DOHH2 (cell line): ENCODE measurements around the gene NEURL1B.

Experiments
- H3F3A ChIP-seq: fragments of 200-600 bp; sonication (generic), shearing (Covaris generic); 2 replicates; pipeline ENCODE4 v1.6.0; 2016; ENCODE audit warnings: antibody characterized with exemption, mild to moderate bottlenecking; ENCODE audit not compliant: control insufficient read depth, insufficient read depth
- H3K27ac ChIP-seq: fragments of 200-600 bp; sonication (generic); 2 replicates; pipeline ENCODE4 v1.5.1; 2014; ENCODE audit warnings: low read depth, mild to moderate bottlenecking, low read length, moderate library complexity
- H3K27me3 ChIP-seq: fragments of 200-600 bp; sonication (generic); 2 replicates; pipeline ENCODE4 v1.6.1; 2014; ENCODE audit warnings: mild to moderate bottlenecking, low read length, mixed read lengths; ENCODE audit not compliant: control insufficient read depth
- H3K36me3 ChIP-seq: fragments of 200-600 bp; sonication (generic); 2 replicates; pipeline ENCODE4 v1.6.1; 2014; ENCODE audit warnings: mild to moderate bottlenecking, low read length, moderate library complexity, mixed read lengths; ENCODE audit not compliant: control insufficient read depth
- H3K4me1 ChIP-seq: fragments of 200-600 bp; sonication (generic); 2 replicates; pipeline ENCODE4 v1.6.1; 2014; ENCODE audit warnings: mild to moderate bottlenecking, low read length, mixed read lengths; ENCODE audit not compliant: control insufficient read depth
- H3K4me2 ChIP-seq: fragments of 200-600 bp; sonication (generic); 2 replicates; pipeline ENCODE4 v1.6.0; 2014; ENCODE audit warnings: mild to moderate bottlenecking, low read length, moderate library complexity
- H3K4me3 ChIP-seq: fragments of 200-600 bp; sonication (generic); 2 replicates; pipeline ENCODE4 v1.5.1; 2014; ENCODE audit warnings: mild to moderate bottlenecking, low read length, mixed read lengths
- H3K79me2 ChIP-seq: fragments of 200-600 bp; sonication (generic); 2 replicates; pipeline ENCODE4 v1.6.1; 2014; ENCODE audit warnings: mild to moderate bottlenecking, low read length, mixed read lengths; ENCODE audit not compliant: control insufficient read depth
- H3K9me2 ChIP-seq: fragments of 200-600 bp; sonication (generic); replicated peaks from 2 replicates; pipeline ENCODE4 v1.6.1; 2014; ENCODE audit warnings: mild to moderate bottlenecking, low read length, mixed read lengths; ENCODE audit not compliant: control insufficient read depth
- H3K9me3 ChIP-seq: fragments of 200-600 bp; sonication (generic); 2 replicates; pipeline ENCODE4 v1.6.1; 2014; ENCODE audit warnings: antibody characterized with exemption, low read length, mixed read lengths; ENCODE audit not compliant: control insufficient read depth, insufficient read depth
- H4K20me1 ChIP-seq: fragments of 200-600 bp; sonication (generic); 2 replicates; pipeline ENCODE4 v1.6.0; 2014; ENCODE audit warnings: low read depth, mild to moderate bottlenecking, antibody characterized with exemption, low read length, moderate library complexity; ENCODE audit not compliant: control insufficient read depth, insufficient read depth
- CTCF ChIP-seq: fragments of 200-600 bp; sonication (generic); IDR thresholded peaks from one replicate; pipeline ENCODE4 v1.5.1; 2014; ENCODE audit warnings: antibody characterized with exemption, mild to moderate bottlenecking, low read depth, low read length; ENCODE audit not compliant: poor library complexity, severe bottlenecking
- EZH2phosphoT487 ChIP-seq: fragments of 200-600 bp; sonication (generic); IDR thresholded peaks from 2 replicates; pipeline ENCODE4 v1.6.1; 2017; ENCODE audit warnings: borderline replicate concordance, mild to moderate bottlenecking, antibody characterized with exemption, low read length, moderate library complexity, mixed read lengths

The NEURL1B gene

DNA sequence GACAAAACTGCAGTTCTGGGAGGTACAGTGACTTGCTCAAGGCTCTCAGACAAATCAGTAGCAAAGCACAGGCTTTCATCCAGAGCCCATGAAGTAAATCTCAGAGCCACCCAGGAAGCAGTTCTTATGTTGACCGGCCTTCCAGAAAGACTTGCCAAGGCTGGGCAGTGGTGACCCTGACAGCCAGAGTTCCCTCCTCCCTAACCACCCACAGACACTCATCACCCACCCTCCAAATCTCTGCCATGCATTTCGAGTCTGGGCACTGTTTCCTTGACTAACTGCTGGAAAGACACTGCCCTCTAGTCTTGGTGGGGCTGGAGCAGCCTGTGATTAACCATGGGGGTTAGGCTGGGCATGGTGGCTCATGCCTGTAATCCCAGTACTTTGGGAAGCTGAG, 21.5 kb downstream of the NEURL1B start:
- TF ChIP-seq CTCF: no peak
- no peaks in the 10 kb centered on the region for H3K36me3 ChIP-seq
- no peaks in the 10 kb centered on the region for H3K4me1 ChIP-seq
- no peaks in the 10 kb centered on the region for H3K9me3 ChIP-seq
- H3K27me3 ChIP-seq: no peaks in the 10 kb centered on the region
- no peaks in the 10 kb centered on the region for H3K79me2 ChIP-seq
- H3K27ac ChIP-seq: no peak overlapping the region
- no peak overlapping the region for H3K4me2 ChIP-seq
- no peaks in the 10 kb centered on the region for H3F3A ChIP-seq
- no peaks in the 10 kb centered on the region for H3K9me2 ChIP-seq
- no peak overlapping the region for H3K4me3 ChIP-seq
- H4K20me1 ChIP-seq: no peaks in the 10 kb centered on the region

DNA sequence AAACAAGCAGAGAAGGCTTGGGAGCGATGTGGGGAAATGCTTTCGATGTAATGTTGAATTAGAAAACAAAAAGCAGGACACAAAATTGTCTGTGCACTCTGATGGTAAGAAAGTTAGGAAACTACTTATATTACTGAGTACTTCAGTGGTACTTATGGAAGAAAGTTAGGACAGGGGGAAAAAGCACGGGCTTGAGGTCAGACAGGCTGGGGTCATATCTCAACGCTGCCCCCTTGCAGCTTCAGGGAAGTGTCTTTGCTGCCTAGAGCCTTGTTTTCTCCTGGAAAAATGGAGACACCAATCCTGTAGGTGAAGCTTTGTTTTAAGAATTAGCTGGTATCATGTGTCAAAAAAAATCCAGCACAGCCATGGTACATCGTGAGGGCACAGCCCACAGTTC, 23.0 kb downstream of the NEURL1B start:
- Histone ChIP-seq H3K9me2 (no peaks in the 10 kb centered on the region), H3F3A (no peaks in the 10 kb centered on the region), H3K27me3 (no peaks in the 10 kb centered on the region), H3K4me1 (no peaks in the 10 kb centered on the region), H3K36me3 (no peaks in the 10 kb centered on the region), H3K27ac (no peak overlapping the region), H3K9me3 (no peaks in the 10 kb centered on the region), H3K79me2 (no peaks in the 10 kb centered on the region), H3K4me2 (no peak overlapping the region), H4K20me1 (no peaks in the 10 kb centered on the region), H3K4me3 (no peak overlapping the region)
- TF ChIP-seq EZH2phosphoT487 (no peak), CTCF (no peak)

DNA sequence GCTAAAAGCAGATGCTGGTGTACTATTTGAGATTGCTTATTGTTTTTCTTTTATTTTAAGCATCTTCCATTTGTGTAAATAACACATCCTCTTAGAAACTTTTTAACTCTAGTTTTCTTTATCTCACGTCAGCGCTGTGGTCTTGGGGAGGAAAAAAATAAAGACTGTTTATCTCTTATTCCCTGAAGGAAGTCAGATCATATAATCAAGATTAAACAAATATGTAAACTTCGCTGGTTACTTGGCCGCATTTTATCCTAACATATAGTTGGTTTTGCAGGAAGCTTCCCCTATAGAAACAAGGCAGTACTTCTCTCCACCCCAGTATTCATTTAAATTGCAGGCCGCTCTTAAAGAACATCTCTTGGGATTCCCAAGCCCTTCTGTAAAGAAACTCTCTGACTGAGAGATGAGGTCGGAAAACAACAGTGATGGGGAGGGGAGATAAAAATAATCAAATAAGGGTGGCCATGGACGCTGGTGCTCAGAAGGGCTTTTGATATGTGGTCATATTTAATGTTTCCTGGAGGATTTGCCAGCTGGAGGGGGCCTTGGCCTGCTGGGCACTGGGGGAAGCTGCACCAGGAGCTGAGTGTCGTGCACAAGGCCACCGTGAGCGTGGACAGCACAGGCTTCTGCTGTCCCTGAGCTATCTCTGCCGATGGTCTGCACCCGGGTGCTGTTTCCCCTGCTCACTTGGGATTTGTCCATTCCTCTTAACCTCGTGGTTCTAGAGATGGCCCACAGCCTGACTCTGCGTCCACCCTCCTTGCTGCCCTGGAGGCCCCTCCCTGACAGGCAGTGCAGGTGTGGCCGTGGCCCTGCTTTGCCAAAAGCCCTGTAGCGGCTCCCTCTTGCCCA, 23.8 kb downstream of the NEURL1B start:
- H3K4me3 ChIP-seq: no peak overlapping the region
- no peaks in the 10 kb centered on the region for H3K27me3 ChIP-seq
- no peak overlapping the region for H3K4me2 ChIP-seq
- no peaks in the 10 kb centered on the region for H3K79me2 ChIP-seq
- no peaks in the 10 kb centered on the region for H3K9me3 ChIP-seq
- no peaks in the 10 kb centered on the region for H4K20me1 ChIP-seq
- H3K9me2 ChIP-seq: no peaks in the 10 kb centered on the region
- H3K27ac ChIP-seq: no peak overlapping the region
- TF ChIP-seq CTCF: no peak
- no peak for TF ChIP-seq EZH2phosphoT487
- no peaks in the 10 kb centered on the region for H3K36me3 ChIP-seq
- no peaks in the 10 kb centered on the region for H3F3A ChIP-seq
- no peaks in the 10 kb centered on the region for H3K4me1 ChIP-seq
